Activated gamma-delta T cell (primary cell): ENCODE data around the gene TRPV2.
"Not testable (repeated sequence)": the region's sequence is repeated elsewhere in the genome, so short reads cannot be mapped to it uniquely, and the experiment has no call there.

ENCODE experiments used
- DNase-seq: peaks from one replicate; lab custom pipeline; 2025; lab: John Stamatoyannopoulos, UW

Gene TRPV2

DNA sequence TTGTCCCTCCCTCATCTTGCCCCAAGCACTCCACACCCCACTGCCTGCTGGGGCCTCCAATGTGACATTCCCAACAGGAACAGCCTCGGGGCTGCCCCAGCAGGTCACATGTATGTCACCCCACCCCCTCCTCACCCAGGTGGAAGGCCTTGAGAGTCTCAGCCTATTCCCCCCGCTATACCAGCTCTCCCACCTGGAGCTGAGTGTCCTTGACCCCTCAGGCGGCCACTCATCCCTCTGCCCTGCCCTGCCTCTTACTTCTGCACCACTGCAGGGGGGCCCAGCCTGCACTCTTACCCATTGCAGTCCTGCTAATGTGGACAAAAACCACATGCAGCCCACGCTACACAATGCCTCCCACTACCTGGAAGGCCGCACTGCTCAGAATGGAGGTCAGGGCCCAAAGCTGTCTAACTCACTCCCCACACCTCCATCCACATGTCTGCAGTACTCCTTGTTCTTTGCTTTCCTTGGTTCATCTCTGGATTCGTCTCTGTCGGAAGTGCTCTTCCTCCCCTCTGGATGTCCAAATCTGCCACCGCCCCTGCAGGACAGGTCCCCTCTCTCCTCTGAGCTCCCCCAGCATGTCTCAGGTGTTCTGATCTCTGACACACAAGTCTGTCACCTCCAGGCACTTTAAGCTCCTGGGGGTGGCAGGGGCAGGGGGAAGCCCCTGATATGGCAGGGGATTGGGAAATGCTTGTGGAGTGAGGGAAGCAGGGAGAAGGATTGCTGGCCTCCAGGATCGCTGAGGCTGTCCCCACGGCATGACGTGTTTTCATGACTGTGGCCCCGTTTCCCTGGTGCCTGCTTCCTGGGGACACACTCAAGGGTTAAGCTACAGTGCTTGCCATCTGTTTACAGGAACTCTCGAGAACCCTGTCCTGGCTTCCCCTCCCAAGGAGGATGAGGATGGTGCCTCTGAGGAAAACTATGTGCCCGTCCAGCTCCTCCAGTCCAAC, 20.8 kb downstream of the TRPV2 start:
- DNase-seq, result no peak

DNA sequence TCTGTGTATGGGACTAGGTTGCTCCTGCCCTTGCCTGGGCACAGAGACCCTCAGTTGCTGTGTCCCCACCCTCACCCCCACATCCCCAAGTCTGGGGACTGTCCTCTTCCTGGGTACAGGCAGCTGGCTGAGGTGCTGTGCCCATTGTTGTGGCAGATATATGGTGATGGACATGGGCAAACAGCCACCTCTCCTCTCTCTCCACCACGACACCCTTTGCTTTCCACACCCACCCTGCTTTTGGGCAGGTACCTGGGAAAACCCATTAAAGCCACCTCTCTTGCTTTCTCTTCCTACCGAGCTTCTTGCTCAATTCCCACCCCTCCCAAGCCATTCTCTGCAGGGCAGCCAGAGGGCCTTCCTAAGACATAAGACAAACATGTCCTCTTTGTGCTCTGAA, 21.7 kb downstream of the TRPV2 start:
- no peak for DNase-seq

DNA sequence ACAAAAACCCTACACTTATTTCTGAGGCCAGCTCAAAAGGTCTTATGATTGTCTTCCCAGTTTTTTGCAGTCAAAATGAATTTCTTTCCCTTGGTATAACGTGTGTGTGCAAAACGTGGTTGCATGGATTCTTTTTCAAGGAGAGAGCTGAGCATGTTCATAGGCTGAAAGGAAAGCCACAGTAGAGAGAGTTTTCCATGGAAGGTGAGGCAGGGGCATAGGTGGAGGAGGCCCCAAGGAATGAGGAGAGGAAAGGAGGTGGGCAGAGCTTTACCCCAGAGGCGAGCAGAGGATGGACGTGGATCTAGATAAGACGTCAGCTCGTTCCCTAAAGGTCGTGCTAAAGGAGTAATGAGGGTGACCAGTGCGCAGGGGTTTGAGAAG, 22.8 kb downstream of the TRPV2 start:
- no peak for DNase-seq

DNA sequence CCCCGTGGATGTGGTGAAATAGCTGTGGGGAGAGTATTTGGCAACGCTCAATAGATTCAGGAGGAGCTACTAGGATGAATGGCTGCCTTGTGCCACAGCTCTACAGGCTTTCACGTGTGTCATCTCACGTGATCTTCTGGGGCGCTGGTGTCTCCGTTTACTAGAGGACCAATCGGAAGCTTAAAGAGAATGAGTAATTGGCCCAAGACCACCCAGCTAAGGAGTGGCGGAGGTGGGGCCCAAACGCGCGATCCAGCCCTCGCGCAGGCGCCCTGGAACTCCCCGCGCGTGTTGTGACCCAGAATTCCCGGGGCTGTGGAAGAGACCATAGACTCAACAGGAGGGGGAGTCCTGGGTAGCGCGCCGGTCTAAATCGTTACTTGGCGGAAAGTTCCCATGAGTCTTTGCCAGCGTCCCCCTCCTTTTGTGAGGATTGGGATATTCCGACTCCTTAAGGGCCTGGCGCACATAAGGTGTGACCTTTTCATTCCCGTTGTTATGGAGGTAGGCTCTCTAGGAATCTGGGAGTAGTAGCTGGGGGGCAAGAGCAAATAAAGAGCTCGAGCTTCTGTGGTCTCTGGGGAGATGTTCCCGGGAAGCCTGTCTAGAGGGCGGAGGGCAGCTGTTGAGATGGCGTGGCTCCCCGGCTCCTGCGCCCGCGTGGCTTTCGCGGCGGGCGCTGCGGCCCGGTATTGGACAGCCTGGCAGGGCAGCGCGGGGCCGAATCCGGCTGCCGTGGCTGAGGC, 23.4 kb downstream of the TRPV2 start:
- DNase-seq, result peak; percentile 85

DNA sequence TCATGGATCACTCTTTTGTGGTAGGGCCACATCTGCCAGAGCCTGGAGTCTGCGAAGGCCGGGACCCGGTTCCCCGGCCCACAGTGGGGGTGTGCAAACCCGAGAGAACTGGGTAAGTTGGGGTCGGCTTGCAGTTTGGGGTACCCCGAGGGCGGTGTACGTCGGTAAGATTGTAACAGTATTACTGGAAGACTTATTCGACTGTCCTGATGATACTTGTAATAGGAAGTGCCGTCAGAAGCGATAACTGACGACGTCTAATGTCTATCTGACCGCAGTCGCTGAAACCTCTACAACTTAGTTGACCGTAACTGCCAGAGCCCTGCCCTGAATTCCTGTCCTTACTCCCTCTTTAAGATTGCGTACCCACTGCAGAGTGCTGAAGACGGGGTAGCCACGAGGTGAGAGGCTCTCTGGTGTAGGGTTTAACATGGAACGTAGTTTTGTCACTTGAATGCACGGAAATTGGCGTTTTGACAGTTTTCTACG, 24.0 kb downstream of the TRPV2 start:
- DNase-seq, result no peak

DNA sequence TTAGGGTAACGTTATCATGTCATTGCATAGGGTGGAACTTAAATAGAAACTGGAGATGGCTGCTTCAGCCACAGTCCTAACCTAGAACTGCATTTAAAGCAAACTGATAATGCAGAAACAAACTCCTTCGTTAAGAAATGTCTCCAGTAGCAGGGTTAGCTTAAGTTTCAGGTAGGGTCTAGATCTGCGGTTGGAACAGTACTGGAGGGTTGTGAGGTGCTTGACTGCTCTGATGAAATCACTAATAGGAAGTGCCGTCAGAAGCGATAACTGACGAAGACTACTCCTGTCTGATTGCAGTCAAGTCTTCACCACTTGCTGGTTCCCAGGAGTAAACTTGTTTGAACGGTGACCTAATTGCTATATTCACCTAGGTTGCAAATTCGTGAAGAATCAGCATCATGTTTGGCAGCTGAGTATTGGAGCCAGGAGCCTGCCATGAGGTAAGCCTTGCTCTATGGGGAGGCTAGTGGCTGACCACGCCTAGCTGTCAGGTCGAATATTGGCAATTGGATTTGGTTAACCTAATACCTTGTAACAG, 24.5 kb downstream of the TRPV2 start:
- DNase-seq, result no peak

DNA sequence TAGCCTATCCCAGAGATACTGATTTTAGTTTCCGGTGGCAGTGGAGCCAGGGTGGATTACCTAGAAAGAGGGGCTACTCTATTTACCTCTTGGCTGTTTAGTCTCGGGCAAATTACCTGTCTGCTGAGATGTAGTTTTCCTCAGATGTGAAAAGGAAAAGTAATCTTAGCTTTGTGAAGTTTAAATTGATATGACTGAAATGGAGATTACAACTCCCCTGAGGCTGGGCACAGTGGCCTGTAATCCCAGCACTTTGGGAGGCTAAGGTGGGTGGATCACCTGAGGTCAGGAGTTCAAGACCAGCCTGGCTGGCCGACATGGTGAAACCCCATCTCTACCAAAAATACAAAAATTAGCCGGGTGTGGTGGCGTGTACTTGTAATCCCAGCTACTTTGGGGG, 25.0 kb downstream of the TRPV2 start:
- DNase-seq, result not testable (repeated sequence)

DNA sequence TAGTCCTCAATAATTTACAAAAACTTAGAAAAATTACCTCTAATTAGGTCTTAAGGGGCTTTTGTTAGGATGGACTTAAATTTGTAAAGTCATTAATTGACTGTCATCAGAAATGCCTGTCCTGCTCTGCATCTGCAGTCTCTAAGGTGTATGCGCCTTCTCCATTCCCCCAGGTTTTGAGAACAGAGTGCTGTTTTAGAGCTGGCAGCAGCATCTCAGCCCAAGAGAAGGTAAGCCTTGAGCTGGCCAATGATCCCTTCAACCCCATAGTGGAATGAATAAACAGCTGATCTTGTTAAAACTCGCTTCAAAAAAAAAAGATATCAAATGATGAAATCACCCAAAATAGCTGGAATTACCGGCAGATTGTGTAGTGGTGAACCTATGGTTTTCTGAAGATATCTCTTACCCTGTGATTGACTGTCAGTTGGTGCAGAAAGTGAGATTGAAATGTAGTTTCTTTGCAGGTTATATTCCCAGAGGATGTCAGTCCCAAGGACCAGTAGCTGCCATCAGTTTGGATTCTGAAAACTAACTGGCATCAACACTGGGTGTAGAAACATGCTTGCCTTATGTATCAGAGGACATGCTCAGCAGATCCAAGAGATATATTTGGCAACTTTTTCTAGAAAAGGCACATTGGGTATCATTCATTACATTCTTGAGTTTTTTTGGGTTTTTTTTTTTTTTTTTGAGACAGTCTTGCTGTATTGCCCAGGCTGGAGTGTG, 25.7 kb downstream of the TRPV2 start:
- DNase-seq, result no peak

DNA sequence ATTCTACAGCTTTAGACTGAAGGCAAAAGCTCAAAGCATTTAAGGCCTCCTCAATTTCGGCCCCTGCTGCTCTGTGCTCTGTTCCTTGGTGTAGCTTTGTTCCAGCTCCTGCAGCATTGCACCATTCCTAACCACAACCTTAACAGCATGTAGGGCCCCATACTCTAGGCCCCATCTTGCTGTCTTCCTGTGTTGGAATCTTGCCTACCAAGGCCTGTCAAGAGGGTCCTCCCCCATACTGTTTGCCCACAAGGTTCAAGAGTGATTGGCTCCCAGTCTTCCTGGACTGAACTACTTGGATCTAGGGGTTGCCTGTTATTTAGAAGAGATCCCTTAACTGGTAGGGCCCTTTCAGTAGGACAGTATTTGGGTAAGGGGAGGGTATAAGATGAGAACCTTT, 26.8 kb downstream of the TRPV2 start:
- no peak for DNase-seq

DNA sequence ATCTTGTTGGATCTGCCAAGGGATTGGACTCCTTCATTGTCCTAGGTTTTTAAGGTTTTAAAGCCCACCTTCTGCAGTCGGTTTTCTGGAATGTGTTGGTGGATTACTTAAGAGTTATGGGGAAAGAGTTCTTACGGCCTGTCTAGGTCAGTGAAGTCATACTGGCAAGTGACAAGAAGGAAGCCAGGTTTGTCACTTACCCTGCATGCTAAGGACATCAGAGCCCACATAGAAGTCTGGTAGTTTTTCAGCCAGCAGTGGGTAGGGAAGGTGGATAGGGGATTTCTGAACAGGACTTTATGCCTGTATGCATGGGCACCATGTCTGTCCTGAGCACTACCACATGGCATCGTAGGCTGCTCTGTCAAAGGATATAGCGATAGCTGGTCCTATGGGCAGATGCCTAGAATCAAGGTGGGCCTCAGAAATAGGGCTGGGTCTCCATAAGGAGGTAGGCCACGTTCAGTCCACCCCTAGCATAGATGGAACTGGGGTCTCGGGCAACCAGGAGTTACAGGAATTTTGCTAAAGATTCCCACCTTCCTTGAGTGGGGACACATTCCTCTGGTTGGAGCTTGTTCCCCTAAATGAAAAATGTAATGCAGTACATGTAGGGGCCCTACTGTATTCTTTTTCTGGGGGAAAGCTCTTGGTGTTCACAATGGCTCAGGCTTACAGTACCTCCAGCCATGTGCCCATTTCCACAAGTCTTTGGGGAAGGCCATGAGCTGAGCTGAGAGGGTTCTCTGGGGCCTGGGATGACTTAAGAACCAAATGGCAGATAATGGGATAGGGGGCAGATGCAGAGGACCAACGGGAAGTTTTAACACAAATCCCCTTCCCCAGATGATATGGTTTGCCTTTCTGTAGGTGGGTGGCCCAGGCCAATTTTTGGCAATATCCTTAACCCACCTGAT, 27.5 kb downstream of the TRPV2 start:
- DNase-seq, result no peak

DNA sequence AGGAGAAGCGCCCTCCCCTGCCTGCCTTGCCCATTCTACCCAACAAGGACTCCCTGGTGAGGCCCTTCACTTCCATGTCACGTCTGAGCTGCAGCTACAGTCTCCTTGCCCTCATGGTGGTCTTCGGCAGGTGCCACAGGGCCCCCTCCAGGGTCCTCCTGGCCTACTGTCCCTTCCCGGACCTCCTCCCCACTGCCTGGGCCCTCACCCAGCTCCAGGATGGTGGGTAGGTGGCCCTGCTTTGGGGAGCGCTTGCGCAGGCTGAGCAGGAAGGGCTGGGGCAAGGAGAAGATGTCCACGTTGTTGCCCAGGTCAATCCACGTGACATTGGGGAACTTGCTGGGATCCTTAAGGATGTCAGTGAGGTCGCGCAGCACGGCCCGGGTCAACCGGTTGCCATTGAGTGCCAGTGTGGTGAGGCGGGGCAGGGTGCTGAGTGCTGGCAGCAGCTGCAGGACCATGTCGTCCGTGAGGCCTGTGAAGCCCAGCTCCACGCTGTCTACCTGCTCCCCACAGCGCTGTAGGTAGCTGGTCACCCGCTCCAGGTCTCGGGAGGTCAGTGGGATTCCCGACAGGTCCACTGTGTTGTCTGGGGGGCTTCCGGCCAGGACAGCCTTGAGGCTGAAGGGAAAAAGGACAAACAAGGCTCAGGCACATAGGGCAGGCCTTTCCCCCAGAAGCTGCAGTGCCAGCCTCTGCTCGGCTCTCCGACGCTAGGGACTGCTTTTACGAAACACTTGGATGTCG, 28.3 kb downstream of the TRPV2 start:
- no peak for DNase-seq

DNA sequence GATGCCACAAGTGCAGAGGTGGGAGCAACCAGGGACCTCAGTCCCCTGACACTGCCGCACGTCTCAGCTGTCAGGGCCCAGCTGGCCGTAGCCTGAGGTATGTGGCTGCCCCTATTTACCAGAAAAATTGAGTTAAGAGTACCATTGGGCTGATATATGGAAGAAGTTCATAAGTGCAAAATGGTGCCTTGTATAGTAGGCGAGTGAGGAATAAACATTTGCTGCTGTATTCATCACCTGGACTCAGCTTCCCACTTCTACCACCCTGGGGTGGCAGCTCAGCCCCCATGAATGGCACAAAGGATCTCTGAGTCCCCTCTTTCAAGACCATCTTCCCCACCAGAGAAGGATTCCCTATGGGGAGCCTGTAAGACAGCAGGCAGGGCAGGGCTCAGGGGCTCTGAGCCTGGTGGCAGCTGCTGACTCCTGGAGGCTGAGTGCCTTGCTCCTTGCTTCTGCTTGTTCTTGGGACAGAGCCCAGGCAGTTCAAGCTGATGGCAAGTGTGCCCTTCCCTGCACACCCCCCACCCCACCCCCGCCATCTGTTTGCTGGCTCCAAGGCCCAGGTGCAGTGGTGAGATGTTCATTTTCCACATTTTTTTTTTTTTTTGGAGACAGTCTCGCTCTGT, 29.0 kb downstream of the TRPV2 start:
- no peak for DNase-seq

DNA sequence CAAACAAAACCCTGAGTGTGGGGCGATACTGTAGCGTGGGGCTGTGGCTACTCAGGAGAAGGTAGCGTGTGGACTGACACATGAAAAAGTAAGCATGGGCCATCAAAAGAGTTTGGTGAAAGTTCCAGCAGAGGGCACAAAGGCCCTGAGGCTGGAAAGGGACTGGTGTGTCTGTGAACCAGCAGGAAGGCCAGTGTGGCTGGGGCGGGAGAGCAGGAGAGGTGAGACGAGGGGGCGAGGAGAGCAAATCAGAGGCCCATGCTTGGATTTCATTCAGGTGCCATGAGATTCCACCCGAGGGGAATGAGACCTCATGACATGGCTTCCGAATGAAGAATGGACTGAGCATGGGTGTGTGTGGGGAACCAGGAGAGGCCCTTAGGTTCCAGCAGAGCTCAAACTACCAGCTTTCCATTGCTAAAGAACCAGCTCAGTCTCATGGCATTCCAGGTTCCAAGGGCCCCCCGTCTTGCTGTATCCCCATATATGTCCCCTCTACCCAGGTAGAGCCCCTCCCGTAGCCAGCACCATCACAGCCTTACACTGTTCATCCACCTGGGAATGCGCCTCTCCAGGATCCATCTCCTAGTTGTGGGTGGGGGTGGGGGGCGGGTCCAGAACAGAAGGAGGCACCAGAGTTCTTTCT, 31.1 kb downstream of the TRPV2 start:
- DNase-seq, result no peak

DNA sequence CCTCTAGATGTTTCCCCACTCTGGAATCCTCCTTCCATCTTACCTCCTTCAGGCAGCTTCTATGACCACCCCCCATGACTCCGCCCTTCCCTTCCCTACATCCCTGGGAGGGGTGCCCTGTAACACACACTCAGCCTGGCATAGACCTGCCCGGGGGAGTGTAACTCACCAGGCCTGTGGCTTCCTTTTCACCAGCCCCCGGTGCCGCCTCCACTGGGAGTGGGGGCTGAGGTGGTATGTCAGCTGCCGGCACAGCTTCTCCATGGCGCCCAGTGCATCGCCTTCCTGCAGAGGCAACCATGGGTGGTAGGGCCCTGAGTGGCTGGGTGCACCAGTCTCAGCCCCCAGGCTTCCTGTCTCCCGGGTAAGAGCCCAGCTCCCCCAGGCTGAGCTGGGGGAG, 32.3 kb downstream of the TRPV2 start:
- no peak for DNase-seq

DNA sequence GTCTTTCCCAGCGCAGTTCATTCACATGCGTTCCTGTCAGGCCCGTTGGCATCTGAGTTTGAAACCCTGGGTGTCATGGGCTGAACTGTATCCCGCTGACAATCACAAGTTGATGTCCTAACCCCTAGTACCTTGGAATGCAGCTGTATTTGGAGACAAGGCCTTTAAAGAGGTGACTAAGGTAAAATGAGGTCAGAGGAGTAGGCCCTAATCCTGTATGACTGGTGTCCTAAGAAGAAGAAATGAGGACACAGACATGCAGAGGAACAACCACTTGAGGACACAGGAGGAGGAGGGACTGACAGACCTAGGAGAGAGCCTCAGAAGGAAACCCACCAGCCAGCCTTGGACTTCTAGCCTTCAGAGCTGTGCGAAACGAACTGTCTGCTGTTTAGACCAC, 33.1 kb downstream of the TRPV2 start:
- DNase-seq, result no peak

DNA sequence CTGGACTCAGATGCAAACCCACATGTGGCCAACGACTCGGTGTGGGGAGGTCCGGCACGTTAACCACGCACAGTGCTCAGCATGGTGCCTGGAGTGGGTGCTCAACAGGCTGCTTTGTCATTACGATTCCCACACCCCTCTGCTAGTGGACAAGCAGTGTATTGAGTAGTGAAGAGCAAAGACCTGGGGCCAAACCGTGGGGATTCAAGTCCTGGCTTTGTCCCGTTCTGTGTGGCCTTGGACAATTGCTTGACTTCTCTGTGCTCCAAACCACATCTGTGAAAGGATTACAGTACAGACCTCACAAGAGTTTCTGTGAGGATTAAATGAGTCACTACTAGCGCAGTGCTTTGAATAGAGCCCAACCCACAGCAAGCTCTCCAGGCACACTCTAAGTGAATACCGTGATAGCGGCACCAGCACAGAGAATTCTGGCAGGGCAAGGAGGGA, 33.8 kb downstream of the TRPV2 start:
- DNase-seq, result no peak

DNA sequence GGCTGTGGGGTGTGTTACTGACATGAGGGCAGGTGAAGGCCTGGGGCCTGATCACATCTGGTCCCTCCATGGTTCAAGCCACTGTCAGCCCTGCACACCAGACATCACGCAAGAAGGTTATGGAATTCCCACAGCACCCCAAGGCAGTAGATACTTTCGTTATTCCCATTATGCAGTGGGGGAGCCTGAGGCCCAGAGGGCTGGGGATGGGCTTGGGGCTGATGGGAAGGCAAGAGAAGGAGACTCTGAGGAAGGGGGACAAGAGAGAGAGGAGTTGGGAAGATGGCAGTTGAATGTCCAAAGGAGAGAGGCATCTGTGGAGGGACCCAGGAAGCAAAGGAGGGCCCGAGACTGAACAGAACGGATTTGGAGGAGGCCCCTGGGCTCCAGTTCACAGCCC, 34.7 kb downstream of the TRPV2 start:
- DNase-seq, result no peak

DNA sequence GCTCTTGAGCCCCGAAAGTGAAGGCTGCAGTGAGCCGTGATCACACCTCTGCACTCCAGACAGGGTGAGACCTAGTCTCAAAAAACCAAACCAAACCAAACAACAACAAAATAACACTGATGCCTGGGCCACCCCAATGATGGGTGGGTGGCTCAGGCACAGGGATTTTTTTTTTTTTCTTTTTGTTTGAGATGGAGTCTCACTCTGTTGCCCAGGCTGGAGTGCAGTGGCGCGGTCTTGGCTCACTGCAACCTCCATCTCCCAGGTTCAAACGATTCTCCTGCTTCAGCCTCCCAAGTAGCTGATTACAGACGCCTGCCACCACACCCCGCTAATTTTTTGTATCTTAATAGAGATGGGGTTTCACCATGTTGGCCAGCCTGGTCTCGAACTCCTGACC, 36.9 kb downstream of the TRPV2 start:
- not testable (repeated sequence) for DNase-seq

DNA sequence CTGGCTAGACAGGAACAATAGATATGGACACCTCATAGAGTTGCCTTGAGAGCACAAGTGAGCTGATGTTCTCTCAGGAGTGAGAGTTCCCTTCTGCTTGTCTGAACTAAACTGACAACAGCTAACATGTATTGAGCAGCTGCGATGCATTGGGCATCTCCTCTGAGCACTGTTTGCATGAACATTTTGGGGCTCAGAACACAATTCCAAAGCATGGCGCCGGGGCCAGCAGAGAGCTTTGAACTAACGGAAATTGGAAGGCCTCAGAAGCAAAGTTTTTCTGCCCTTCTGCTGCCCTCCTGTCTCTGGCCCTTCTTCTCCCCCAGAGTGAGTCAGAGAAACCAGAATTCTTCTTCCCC, 38.1 kb downstream of the TRPV2 start:
- DNase-seq, result no peak
